Astrocyte of the spinal cord (primary cell): ENCODE data around the gene CTCF.

Experiments used
- DNase-seq: peaks from one replicate; pipeline ENCODE4 v3.0.0; 2011; ENCODE audit warnings: low read depth, low spot score
- H3K4me3 ChIP-seq: 2 replicates; pipeline ENCODE4 v1.5.1; 2011; ENCODE audit warnings: low read depth, mild to moderate bottlenecking, low read length, moderate library complexity
- in situ Hi-C: cut with HindIII; loops from 2 replicates; pipeline ENCODE4 v1.10.0; 2017; ENCODE audit warnings: low sequenced_read_pairs
- TF ChIP-seq, protein P1 (sequence below): IDR thresholded peaks from 2 replicates; pipeline ENCODE4 v1.5.1; 2012; ENCODE audit warnings: low read depth, mild to moderate bottlenecking, low read length, inconsistent platforms

The CTCF gene

DNA sequence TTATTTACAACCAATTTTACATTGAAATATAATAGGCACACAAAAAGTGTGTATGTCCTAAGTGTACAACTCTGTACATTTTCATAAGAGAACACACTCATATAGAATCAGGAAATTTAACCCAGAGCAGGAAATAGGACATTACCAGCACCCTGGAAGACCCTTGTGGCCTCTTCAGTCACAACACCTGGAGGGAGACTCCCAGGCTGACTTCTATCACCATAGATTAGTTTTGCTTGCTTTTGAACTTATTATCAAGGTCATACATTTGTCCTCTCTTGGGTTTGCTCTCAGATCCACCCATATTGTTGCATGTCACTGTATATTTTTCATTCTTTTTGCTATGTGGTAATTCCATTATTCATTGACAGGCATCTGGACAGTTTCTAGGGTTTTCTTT is 27.9 kb upstream of the CTCF start:
- in situ Hi-C loops: no loop called here
- TF ChIP-seq, protein P1, sequence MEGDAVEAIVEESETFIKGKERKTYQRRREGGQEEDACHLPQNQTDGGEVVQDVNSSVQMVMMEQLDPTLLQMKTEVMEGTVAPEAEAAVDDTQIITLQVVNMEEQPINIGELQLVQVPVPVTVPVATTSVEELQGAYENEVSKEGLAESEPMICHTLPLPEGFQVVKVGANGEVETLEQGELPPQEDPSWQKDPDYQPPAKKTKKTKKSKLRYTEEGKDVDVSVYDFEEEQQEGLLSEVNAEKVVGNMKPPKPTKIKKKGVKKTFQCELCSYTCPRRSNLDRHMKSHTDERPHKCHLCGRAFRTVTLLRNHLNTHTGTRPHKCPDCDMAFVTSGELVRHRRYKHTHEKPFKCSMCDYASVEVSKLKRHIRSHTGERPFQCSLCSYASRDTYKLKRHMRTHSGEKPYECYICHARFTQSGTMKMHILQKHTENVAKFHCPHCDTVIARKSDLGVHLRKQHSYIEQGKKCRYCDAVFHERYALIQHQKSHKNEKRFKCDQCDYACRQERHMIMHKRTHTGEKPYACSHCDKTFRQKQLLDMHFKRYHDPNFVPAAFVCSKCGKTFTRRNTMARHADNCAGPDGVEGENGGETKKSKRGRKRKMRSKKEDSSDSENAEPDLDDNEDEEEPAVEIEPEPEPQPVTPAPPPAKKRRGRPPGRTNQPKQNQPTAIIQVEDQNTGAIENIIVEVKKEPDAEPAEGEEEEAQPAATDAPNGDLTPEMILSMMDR: no peak
- H3K4me3 ChIP-seq: no peak overlapping the region
- no peak for DNase-seq

DNA sequence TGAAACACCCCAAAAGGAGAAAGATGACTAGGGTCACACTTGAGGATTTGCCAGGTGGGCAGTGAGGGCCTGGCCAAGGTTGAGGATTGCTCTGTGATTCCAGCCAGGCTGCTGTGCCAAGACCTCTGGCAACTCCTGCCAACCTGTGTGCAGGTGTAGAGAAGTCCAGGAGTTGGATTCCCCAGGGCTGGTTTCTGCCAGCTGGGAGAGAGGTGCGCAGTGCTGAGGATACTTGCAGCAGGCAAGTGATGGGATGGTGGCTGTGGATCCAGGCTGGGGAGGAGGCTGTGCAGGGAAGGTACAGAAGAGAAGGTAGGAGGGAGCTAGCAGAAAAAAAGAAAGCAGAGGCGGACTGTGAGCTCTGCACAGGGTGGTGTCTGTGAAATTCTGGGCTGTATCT is 27.1 kb upstream of the CTCF start:
- in situ Hi-C loops: no loop called here
- DNase-seq: no peak
- TF ChIP-seq, protein P1: no peak
- no peak overlapping the region for H3K4me3 ChIP-seq

DNA sequence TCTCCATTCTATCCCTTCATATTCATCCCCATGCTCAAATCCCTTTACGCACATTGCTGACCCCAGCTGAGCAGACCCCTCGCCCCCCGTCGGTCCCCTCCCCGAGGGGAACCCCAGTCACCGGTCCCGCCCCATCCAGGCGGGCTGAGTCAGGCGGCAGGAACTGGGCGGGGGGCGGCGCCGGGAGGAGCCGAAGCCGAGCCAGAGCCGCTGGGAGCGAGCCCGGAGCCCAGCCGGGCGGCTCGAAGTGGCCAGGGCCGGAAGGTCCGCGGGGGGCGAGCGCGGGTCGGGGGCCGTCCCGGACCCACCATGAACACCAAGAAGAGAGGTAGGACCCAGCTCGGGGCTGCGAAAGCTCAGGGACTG is 25.1 kb upstream of the CTCF start:
- in situ Hi-C loops: no loop called here
- peak overlapping the region; percentile 55 for H3K4me3 ChIP-seq
- TF ChIP-seq, protein P1: no peak
- no peak for DNase-seq

DNA sequence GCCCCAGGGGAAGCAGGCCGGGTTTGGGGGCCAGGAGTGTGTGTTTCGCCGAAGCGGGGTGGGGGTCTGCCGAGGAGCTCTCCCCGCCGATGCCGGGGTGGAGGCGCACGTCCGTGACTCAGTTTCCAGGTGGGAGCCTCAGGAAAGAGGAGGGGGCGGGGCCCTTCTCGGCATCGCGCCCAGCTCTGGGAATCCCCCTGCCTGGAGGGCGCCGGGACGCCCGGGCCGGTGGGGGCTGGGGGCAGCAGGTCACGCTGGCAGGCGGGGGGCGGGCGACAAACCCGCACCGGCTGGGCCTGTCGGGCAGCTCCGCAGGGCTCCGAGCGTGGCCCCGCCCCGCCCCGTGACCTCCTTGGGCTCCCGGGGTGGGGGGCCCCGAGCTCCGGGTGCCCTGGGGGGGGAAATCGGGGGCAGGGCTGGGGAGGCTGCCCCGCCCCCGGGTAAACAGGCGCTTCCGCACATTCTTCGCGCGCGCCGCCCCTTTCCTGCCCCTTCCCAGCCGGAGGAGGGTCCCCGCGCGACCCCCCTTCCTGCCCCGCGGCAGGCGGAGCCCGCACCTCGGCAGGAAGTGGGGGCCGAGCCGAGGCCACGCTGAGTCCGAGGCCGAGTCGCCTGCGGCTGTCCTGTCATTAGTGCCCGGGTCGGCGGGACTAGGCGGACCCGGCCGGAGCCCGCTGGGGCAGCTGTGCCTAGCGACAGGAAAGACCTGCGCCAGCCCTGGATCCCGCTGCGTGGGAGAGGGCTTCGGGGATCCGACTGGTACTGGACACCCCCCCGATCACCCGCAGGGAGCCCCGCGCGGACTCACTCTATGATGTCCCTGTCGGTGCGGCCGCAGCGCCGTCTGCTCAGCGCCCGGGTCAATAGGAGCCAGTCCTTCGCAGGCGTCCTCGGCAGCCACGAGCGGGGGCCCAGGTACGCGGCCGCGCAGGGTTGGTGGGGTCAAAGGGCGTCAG is 24.4 kb upstream of the CTCF start:
- TF ChIP-seq, protein P1: no peak
- H3K4me3 ChIP-seq: peak overlapping the region; percentile 55
- DNase-seq: no peak
- in situ Hi-C loops: no loop called here

DNA sequence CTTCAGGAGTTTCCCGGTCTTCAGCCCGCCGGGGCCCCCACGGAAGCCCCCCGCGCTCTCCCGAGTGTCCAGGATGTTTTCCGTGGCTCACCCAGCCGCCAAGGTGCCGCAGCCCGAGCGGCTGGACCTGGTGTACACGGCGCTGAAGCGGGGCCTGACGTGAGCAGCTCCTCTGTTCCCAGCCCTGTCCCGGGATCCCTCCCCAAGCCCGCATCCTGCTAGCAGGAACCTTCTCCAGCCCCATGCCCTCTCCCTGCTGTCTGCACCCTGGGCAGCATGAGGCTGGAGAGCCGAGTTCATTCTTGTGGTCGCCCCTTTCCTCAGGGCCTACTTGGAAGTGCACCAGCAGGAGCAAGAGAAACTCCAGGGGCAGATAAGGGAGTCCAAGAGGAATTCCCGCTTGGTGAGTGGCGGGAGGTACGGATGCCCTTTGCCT is 23.6 kb upstream of the CTCF start:
- H3K4me3 ChIP-seq: peak overlapping the region; percentile 55
- TF ChIP-seq, protein P1: no peak
- DNase-seq: peak; percentile 65
- in situ Hi-C loops: no loop called here

DNA sequence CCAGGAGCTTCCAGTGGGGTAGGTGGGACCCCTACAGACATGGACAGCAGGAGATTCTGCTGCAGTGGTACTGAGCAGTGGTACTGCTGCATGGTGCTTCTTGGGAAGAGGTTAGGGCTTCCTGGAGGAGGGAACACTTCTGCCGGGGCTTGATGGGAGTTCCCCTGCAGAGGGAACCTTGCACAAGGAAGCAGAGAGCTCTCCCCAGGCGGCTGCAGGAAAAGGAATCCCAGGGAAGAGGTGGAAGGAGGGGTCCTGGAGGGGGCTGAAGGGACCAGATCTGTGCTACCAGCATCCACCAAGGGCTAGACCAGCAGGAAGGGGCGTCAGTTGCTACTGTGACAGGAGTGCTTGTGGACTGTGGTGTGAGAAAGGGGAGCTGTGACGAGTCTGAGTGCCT is 23.1 kb upstream of the CTCF start:
- no peak for DNase-seq

More for the DNA sequence above, 23.1 kb upstream of the CTCF start:
- H3K4me3 ChIP-seq: no peak overlapping the region
- in situ Hi-C loops: no loop called here
- TF ChIP-seq, protein P1: no peak
